ENCODE data around the gene ZNF627. TPM values are rescaled to one million over a fixed set of nuclear protein-coding genes. Genes with fewer than 3 reads are reported as not detected.
"Not testable (repeated sequence)": the region's sequence is repeated elsewhere in the genome, so short reads cannot be mapped to it uniquely, and the experiment has no call there.

ZNF627 gene
- total RNA-seq, 1 donor, result 20.3 TPM

DNA sequence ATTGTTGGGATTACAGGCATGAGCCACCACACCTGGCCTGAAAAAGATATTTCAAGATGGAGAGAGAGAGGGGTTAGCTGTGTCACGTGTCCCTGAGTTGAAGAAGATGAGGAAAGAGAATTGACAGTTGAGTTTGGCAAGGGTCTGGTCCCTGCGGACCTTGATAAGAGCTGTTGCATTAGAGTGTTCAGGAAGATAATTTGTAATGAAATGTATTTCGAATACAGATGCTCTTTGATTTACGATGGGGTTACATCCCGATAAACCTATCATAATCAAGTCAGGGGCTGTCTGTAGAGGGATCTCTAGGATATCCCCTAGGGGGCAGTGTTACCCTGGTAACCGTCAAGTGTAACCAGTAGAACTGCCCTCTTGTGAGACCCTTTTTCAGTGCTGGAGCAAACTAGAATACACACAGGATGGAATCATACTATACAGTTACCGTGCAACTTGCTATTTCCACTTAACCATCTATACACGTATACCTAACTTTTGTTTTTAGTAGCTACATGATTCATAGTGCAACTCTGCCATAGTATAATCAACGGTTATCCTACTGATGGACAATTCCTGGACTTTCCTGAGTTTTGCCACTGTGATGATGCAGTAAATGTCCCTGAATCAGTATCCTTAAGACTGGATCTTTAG lies 36.8 kb upstream of the ZNF627 start:
- Histone ChIP-seq H3K36me3 (ENCODE audit: insufficient read depth, low read length) (peaks cover under 1% of the 10 kb centered on the region), H3K27me3 (ENCODE audit: insufficient read depth, low read length) (no peaks in the 10 kb centered on the region), H2AFZ (ENCODE audit: low read length) (no peak overlapping the region), H3K4me1 (ENCODE audit: insufficient read depth, low read length) (peaks cover 21% of the 10 kb centered on the region), H4K20me1 (ENCODE audit: insufficient read depth, low read length) (peaks cover 27% of the 10 kb centered on the region), H3K4me2 (ENCODE audit: insufficient read depth, low read length) (peak overlapping the region; percentile 99), H3K9me3 (ENCODE audit: low read depth, low read length) (no peaks in the 10 kb centered on the region), H3K27ac (ENCODE audit: low read depth, low read length) (no peak overlapping the region), H3K4me3 (ENCODE audit: insufficient read depth, low read length) (peak overlapping the region; percentile 28), H3K79me2 (ENCODE audit: insufficient read depth, low read length) (peaks cover 34% of the 10 kb centered on the region)
- TF ChIP-seq, protein P1, sequence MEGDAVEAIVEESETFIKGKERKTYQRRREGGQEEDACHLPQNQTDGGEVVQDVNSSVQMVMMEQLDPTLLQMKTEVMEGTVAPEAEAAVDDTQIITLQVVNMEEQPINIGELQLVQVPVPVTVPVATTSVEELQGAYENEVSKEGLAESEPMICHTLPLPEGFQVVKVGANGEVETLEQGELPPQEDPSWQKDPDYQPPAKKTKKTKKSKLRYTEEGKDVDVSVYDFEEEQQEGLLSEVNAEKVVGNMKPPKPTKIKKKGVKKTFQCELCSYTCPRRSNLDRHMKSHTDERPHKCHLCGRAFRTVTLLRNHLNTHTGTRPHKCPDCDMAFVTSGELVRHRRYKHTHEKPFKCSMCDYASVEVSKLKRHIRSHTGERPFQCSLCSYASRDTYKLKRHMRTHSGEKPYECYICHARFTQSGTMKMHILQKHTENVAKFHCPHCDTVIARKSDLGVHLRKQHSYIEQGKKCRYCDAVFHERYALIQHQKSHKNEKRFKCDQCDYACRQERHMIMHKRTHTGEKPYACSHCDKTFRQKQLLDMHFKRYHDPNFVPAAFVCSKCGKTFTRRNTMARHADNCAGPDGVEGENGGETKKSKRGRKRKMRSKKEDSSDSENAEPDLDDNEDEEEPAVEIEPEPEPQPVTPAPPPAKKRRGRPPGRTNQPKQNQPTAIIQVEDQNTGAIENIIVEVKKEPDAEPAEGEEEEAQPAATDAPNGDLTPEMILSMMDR (IDR thresholded peaks at IDR 0.05; ENCODE audit: extremely low read depth, low read depth, low read length), result peak; percentile 72
- DNase-seq (ENCODE audit: insufficient read length, low spot score, missing footprints), result peak; percentile 88

DNA sequence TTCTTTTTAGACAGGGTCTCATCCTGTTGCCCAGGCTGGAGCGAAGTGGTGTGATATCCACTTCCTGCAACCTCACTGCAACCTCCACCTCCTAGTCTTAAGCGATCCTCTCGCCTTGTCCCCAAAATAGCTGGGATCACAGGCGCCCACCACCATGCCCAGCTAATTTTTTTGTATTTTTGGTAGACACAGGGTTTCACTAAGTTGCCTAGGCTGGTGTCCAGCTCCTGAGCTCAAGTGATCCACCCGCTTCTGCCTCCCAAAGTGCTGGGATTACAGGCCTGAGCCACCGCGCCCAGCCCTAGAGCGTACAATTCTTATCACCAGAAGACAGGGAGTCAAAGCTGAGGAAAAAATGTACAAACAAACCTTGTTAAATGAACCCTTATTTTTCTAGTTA lies 33.8 kb upstream of the ZNF627 start:
- TF ChIP-seq, protein P1 (IDR thresholded peaks at IDR 0.05; ENCODE audit: extremely low read depth, low read depth, low read length), result no peak
- H4K20me1 ChIP-seq (ENCODE audit: insufficient read depth, low read length), result peaks cover 5% of the 10 kb centered on the region
- H3K27me3 ChIP-seq (ENCODE audit: insufficient read depth, low read length), result no peaks in the 10 kb centered on the region
- H3K4me1 ChIP-seq (ENCODE audit: insufficient read depth, low read length), result peaks cover 12% of the 10 kb centered on the region
- no peak overlapping the region for H3K4me3 ChIP-seq (ENCODE audit: insufficient read depth, low read length)
- H3K4me2 ChIP-seq (ENCODE audit: insufficient read depth, low read length), result no peak overlapping the region
- DNase-seq (ENCODE audit: insufficient read length, low spot score, missing footprints), result no peak
- H3K36me3 ChIP-seq (ENCODE audit: insufficient read depth, low read length), result no peaks in the 10 kb centered on the region
- H3K9me3 ChIP-seq (ENCODE audit: low read depth, low read length), result no peaks in the 10 kb centered on the region
- H3K27ac ChIP-seq (ENCODE audit: low read depth, low read length), result no peak overlapping the region
- H3K79me2 ChIP-seq (ENCODE audit: insufficient read depth, low read length), result peaks cover 6% of the 10 kb centered on the region
- no peak overlapping the region for H2AFZ ChIP-seq (ENCODE audit: low read length)

DNA sequence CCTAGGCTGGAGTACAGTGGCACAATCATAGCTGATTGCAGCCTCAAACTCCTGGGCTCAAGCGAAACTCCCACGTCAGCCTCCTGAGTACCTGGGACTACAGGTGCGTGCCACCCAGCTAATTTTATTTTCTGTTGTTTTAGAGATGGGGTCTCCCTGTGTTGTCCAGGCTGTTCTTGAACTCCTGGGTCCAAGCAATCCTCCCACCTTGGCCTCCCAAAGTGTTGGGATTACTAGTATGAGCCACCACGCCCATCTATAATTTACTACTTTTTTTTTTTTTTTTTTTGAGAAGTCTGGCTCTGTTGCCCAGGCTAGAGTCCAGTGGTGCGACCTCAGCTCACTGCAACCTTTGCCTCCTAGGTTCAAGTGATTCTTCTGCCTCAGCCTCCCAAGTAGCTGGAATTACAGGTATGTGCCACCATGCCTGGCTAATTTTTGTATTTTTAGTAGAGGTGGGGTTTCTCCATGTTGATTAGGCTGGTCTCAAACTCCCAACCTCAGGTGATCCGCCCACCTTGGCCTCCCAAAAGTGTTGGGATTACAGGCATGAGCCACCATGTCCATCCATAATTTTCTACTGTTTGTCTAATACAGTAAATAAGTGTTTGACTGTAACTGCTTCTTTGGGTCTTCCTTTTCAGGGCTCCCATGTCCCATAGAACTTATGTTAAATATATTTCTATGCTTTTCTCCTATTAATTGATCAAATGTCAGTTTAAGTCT lies 33.0 kb upstream of the ZNF627 start:
- peaks cover 11% of the 10 kb centered on the region for H3K4me1 ChIP-seq (ENCODE audit: insufficient read depth, low read length)
- not testable (repeated sequence) for H2AFZ ChIP-seq (ENCODE audit: low read length); H4K20me1 ChIP-seq (ENCODE audit: insufficient read depth, low read length); H3K27me3 ChIP-seq (ENCODE audit: insufficient read depth, low read length); H3K4me2 ChIP-seq (ENCODE audit: insufficient read depth, low read length); H3K4me3 ChIP-seq (ENCODE audit: insufficient read depth, low read length); H3K79me2 ChIP-seq (ENCODE audit: insufficient read depth, low read length); H3K27ac ChIP-seq (ENCODE audit: low read depth, low read length); H3K9me3 ChIP-seq (ENCODE audit: low read depth, low read length); DNase-seq (ENCODE audit: insufficient read length, low spot score, missing footprints); H3K36me3 ChIP-seq (ENCODE audit: insufficient read depth, low read length)

DNA sequence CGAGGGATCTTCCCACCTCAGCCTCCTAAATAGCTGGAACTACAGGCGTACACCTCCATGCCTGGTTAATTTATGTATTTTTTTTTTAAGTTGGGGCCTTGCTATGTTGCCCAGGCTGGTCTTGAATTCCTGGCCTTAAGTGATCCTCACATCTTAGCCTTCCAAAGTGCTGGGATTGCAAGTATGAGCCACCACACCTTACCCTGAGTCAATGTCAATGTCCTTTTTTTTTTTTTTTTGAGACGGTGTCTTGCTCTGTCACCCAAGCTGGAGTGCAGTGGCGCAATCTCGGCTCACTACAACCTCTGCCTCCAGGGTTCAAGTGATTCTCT lies 31.7 kb upstream of the ZNF627 start:
- DNase-seq (ENCODE audit: insufficient read length, low spot score, missing footprints); H3K4me2 ChIP-seq (ENCODE audit: insufficient read depth, low read length); H3K4me1 ChIP-seq (ENCODE audit: insufficient read depth, low read length); H4K20me1 ChIP-seq (ENCODE audit: insufficient read depth, low read length); H3K4me3 ChIP-seq (ENCODE audit: insufficient read depth, low read length); H3K9me3 ChIP-seq (ENCODE audit: low read depth, low read length); H3K27ac ChIP-seq (ENCODE audit: low read depth, low read length); H3K36me3 ChIP-seq (ENCODE audit: insufficient read depth, low read length); H3K79me2 ChIP-seq (ENCODE audit: insufficient read depth, low read length); H2AFZ ChIP-seq (ENCODE audit: low read length); H3K27me3 ChIP-seq (ENCODE audit: insufficient read depth, low read length): not testable (repeated sequence)

DNA sequence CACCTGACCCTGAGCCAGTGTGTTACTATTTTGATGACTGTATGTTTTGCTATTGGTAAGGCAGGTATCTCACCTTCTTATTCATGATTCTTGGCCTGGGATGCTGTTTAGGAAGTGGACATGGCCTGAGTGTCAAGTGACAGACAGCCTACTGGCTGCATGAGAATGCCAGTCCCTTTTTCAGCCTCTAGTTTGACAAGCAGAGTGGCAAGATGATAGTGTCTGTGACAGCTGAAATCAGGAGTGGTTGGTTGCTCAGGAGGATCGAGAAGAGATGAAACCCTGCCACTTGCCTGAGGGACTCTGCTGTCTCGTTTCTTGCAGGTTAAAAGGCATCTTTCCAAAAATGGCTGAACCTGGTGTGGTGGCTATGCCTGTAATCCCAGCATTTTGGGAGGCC lies 31.1 kb upstream of the ZNF627 start:
- Histone ChIP-seq H2AFZ (ENCODE audit: low read length) (no peak overlapping the region), H3K27me3 (ENCODE audit: insufficient read depth, low read length) (no peaks in the 10 kb centered on the region), H3K79me2 (ENCODE audit: insufficient read depth, low read length) (no peaks in the 10 kb centered on the region), H3K9me3 (ENCODE audit: low read depth, low read length) (no peaks in the 10 kb centered on the region), H3K27ac (ENCODE audit: low read depth, low read length) (no peak overlapping the region), H4K20me1 (ENCODE audit: insufficient read depth, low read length) (no peaks in the 10 kb centered on the region), H3K4me3 (ENCODE audit: insufficient read depth, low read length) (no peak overlapping the region), H3K36me3 (ENCODE audit: insufficient read depth, low read length) (no peaks in the 10 kb centered on the region), H3K4me2 (ENCODE audit: insufficient read depth, low read length) (no peak overlapping the region), H3K4me1 (ENCODE audit: insufficient read depth, low read length) (no peaks in the 10 kb centered on the region)
- TF ChIP-seq, protein P1 (IDR thresholded peaks at IDR 0.05; ENCODE audit: extremely low read depth, low read depth, low read length), result no peak
- DNase-seq (ENCODE audit: insufficient read length, low spot score, missing footprints), result peak; percentile 14

Data from osteoblast (primary cell).